Measurements from ENCODE around the gene MARVELD1.

The MARVELD1 gene

DNA sequence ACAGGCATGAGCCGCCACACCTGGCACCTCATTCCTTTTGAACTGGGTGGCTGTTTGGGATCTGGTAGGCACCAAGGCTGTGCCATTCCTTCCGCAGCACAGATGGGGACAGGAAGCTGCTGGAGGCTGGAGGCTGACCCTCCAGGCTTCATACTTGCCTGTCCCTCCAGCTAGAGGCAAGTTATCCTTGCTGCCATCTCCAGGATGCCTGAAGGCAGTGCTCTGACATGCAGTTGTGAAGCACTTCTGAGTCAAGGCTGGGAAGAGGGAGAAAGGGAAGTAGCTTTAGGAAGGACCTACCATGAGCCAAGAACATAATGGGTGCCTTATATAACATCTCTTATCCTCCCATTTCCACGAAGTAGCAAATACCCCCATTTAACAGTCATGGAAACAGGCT is 9.5 kb downstream of the MARVELD1 start:
- H2BK120ac ChIP-seq (ENCODE audit: insufficient read depth, low read length, poor library complexity), result no peak overlapping the region
- no peak overlapping the region for H4K12ac ChIP-seq (ENCODE audit: low read depth, low read length)
- no peak overlapping the region for H3K4me3 ChIP-seq (ENCODE audit: low read depth, low read length)
- H3K27me3 ChIP-seq (ENCODE audit: insufficient read depth, low read length), result no peaks in the 10 kb centered on the region
- no peak overlapping the region for H4K8ac ChIP-seq (ENCODE audit: low read depth, low read length)
- peak; percentile 89 to 91 for DNase-seq
- no peak overlapping the region for H4K91ac ChIP-seq (ENCODE audit: low read depth, low read length)
- no peak overlapping the region for H2BK5ac ChIP-seq (ENCODE audit: low read depth, low read length, poor library complexity)
- no peaks in the 10 kb centered on the region for H3K9me3 ChIP-seq (ENCODE audit: insufficient read depth, low read depth, low read length)
- H3K79me1 ChIP-seq (ENCODE audit: low read length), result no peaks in the 10 kb centered on the region
- H3K4ac ChIP-seq (ENCODE audit: low read depth, low read length), result no peak overlapping the region
- no peak overlapping the region for H3K14ac ChIP-seq (ENCODE audit: low read length)
- H3K9ac ChIP-seq (ENCODE audit: low read length), result no peak overlapping the region
- H2BK12ac ChIP-seq (ENCODE audit: low read length), result no peak overlapping the region
- no peak overlapping the region for H3K18ac ChIP-seq (ENCODE audit: low read length)
- WGBS (ENCODE audit: extremely low coverage, insufficient coverage, insufficient read length), result no CpG with 5 or more reads among the region's 3 CpGs
- no peak overlapping the region for H2AFZ ChIP-seq (ENCODE audit: insufficient read depth, low read length, poor library complexity)
- H3K23ac ChIP-seq (ENCODE audit: low read length), result no peak overlapping the region
- no peak overlapping the region for H3K27ac ChIP-seq (ENCODE audit: low read depth, low read length)
- H3K36me3 ChIP-seq (ENCODE audit: control insufficient read depth in 1 of 2, insufficient read depth in 2 of 2, low read length in 2 of 2), result peaks cover 2 to 7% of the 10 kb centered on the region in 2 experiments
- peaks cover 4 to 13% of the 10 kb centered on the region in 2 experiments for H3K4me1 ChIP-seq (ENCODE audit: control insufficient read depth in 1 of 2, insufficient read depth in 2 of 2, low read length in 2 of 2)
- H2AK5ac ChIP-seq (ENCODE audit: low read length), result no peak overlapping the region
- no peak overlapping the region for H3K4me2 ChIP-seq (ENCODE audit: low read length)
- H3K79me2 ChIP-seq (ENCODE audit: control insufficient read depth, insufficient read depth, low read length, poor library complexity), result no peaks in the 10 kb centered on the region

DNA sequence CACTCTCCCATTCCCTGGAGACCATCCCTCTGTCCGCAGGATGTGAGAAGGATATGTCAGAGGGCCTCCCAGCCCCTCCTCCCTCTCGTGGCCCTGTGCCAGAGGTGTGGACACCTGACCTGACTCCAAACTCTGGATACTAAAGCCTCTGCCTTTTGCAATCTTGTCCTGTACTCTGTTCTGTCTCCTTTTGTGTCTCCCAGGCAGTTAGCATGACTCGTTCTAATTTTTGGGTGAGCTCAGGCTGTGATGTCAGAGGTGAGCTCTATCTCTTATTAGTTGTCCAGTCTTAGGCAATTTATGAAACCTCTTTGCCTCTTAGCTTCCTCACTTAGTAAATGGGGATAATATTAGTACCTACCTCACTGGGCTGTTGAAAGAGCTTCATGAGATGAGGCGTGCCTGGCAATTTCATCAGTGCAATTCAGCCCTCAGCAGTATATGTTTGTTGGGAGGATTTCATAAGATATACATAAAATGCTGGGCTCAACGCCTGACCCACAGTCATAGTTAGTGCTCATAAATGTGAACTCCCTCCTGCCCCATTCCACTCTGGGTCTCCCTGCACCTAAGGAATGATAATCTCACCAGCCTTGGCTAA is 10.9 kb downstream of the MARVELD1 start:
- Histone ChIP-seq H3K23ac (ENCODE audit: low read length) (no peak overlapping the region), H3K9me3 (ENCODE audit: insufficient read depth, low read depth, low read length) (no peaks in the 10 kb centered on the region), H3K27ac (ENCODE audit: low read depth, low read length) (no peak overlapping the region), H4K12ac (ENCODE audit: low read depth, low read length) (no peak overlapping the region), H3K4me3 (ENCODE audit: low read depth, low read length) (no peak overlapping the region), H3K18ac (ENCODE audit: low read length) (no peak overlapping the region), H2BK5ac (ENCODE audit: low read depth, low read length, poor library complexity) (no peak overlapping the region), H3K4me1 (ENCODE audit: control insufficient read depth in 1 of 2, insufficient read depth in 2 of 2, low read length in 2 of 2) (peaks cover 3% of the 10 kb centered on the region in 2 experiments), H3K79me2 (ENCODE audit: control insufficient read depth, insufficient read depth, low read length, poor library complexity) (no peaks in the 10 kb centered on the region), H3K4ac (ENCODE audit: low read depth, low read length) (no peak overlapping the region), H3K79me1 (ENCODE audit: low read length) (no peaks in the 10 kb centered on the region), H2AK5ac (ENCODE audit: low read length) (no peak overlapping the region), H4K8ac (ENCODE audit: low read depth, low read length) (no peak overlapping the region), H3K4me2 (ENCODE audit: low read length) (no peak overlapping the region), H3K14ac (ENCODE audit: low read length) (no peak overlapping the region), H3K9ac (ENCODE audit: low read length) (no peak overlapping the region), H2BK12ac (ENCODE audit: low read length) (no peak overlapping the region), H3K36me3 (ENCODE audit: control insufficient read depth in 1 of 2, insufficient read depth in 2 of 2, low read length in 2 of 2) (no peaks in the 10 kb centered on the region), H2AFZ (ENCODE audit: insufficient read depth, low read length, poor library complexity) (no peak overlapping the region), H4K91ac (ENCODE audit: low read depth, low read length) (no peak overlapping the region), H2BK120ac (ENCODE audit: insufficient read depth, low read length, poor library complexity) (no peak overlapping the region), H3K27me3 (ENCODE audit: insufficient read depth, low read length) (no peaks in the 10 kb centered on the region)
- no CpG with 5 or more reads among the region's 5 CpGs for WGBS (ENCODE audit: extremely low coverage, insufficient coverage, insufficient read length)
- no peak for DNase-seq

GRCh38 chr10:97726636-97727178 is 13.2 kb downstream of the MARVELD1 start:
- peak; percentile 78 to 84 for DNase-seq
- WGBS (ENCODE audit: extremely low coverage, insufficient coverage, insufficient read length), result no CpG with 5 or more reads among the region's 8 CpGs
- H2BK5ac ChIP-seq (ENCODE audit: low read depth, low read length, poor library complexity), result no peak overlapping the region
- H3K23ac ChIP-seq (ENCODE audit: low read length), result no peak overlapping the region
- H3K18ac ChIP-seq (ENCODE audit: low read length), result no peak overlapping the region
- H3K4me1 ChIP-seq (ENCODE audit: control insufficient read depth in 1 of 2, insufficient read depth in 2 of 2, low read length in 2 of 2), result peaks cover 2% of the 10 kb centered on the region in 2 experiments
- no peak overlapping the region for H3K4me3 ChIP-seq (ENCODE audit: low read depth, low read length)
- H3K4me2 ChIP-seq (ENCODE audit: low read length), result peak overlapping the region; percentile 77
- H3K36me3 ChIP-seq (ENCODE audit: control insufficient read depth in 1 of 2, insufficient read depth in 2 of 2, low read length in 2 of 2), result no peaks in the 10 kb centered on the region
- H4K91ac ChIP-seq (ENCODE audit: low read depth, low read length), result no peak overlapping the region
- no peak overlapping the region for H4K12ac ChIP-seq (ENCODE audit: low read depth, low read length)
- H3K79me2 ChIP-seq (ENCODE audit: control insufficient read depth, insufficient read depth, low read length, poor library complexity), result no peaks in the 10 kb centered on the region
- peak overlapping the region; percentile 77 for H2AFZ ChIP-seq (ENCODE audit: insufficient read depth, low read length, poor library complexity)
- H3K79me1 ChIP-seq (ENCODE audit: low read length), result no peaks in the 10 kb centered on the region
- H3K4ac ChIP-seq (ENCODE audit: low read depth, low read length), result no peak overlapping the region
- H3K27me3 ChIP-seq (ENCODE audit: insufficient read depth, low read length), result no peaks in the 10 kb centered on the region
- no peak overlapping the region for H3K27ac ChIP-seq (ENCODE audit: low read depth, low read length)
- no peak overlapping the region for H3K9ac ChIP-seq (ENCODE audit: low read length)
- H2BK120ac ChIP-seq (ENCODE audit: insufficient read depth, low read length, poor library complexity), result no peak overlapping the region
- peak overlapping the region; percentile 83 for H4K8ac ChIP-seq (ENCODE audit: low read depth, low read length)
- H3K9me3 ChIP-seq (ENCODE audit: insufficient read depth, low read depth, low read length), result no peaks in the 10 kb centered on the region
- H2AK5ac ChIP-seq (ENCODE audit: low read length), result no peak overlapping the region
- no peak overlapping the region for H3K14ac ChIP-seq (ENCODE audit: low read length)
- H2BK12ac ChIP-seq (ENCODE audit: low read length), result no peak overlapping the region

DNA sequence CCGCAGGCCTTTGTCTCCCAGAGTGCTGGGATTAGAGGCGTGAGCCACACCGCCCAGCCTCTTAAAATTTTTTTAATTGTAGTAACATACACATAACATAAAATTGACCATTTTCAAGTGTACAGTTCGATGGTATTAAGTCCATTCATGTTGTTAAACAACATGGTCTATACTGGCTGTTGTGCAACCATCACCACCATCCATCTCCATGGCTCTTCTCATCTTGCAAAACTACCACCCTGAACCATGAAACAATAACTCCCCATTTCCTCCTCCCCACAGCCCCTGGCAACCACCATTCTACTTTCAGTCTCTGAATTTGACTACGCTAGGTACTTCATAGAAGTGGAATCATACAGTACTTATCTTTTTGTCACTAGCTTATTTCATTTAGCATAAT is 15.5 kb downstream of the MARVELD1 start:
- no peak overlapping the region for H3K9ac ChIP-seq (ENCODE audit: low read length)
- no peaks in the 10 kb centered on the region for H3K79me1 ChIP-seq (ENCODE audit: low read length)
- H3K4me1 ChIP-seq (ENCODE audit: control insufficient read depth in 1 of 2, insufficient read depth in 2 of 2, low read length in 2 of 2), result peaks cover 2% of the 10 kb centered on the region in 2 experiments
- no peak overlapping the region for H3K18ac ChIP-seq (ENCODE audit: low read length)
- H3K23ac ChIP-seq (ENCODE audit: low read length), result no peak overlapping the region
- H3K36me3 ChIP-seq (ENCODE audit: control insufficient read depth in 1 of 2, insufficient read depth in 2 of 2, low read length in 2 of 2), result no peaks in the 10 kb centered on the region
- H3K27ac ChIP-seq (ENCODE audit: low read depth, low read length), result no peak overlapping the region
- no peak overlapping the region for H4K8ac ChIP-seq (ENCODE audit: low read depth, low read length)
- no peak overlapping the region for H4K12ac ChIP-seq (ENCODE audit: low read depth, low read length)
- no peak overlapping the region for H2BK5ac ChIP-seq (ENCODE audit: low read depth, low read length, poor library complexity)
- no peaks in the 10 kb centered on the region for H3K27me3 ChIP-seq (ENCODE audit: insufficient read depth, low read length)
- H2AFZ ChIP-seq (ENCODE audit: insufficient read depth, low read length, poor library complexity), result no peak overlapping the region
- no peaks in the 10 kb centered on the region for H3K79me2 ChIP-seq (ENCODE audit: control insufficient read depth, insufficient read depth, low read length, poor library complexity)
- DNase-seq, result no peak
- no peaks in the 10 kb centered on the region for H3K9me3 ChIP-seq (ENCODE audit: insufficient read depth, low read depth, low read length)
- H2BK120ac ChIP-seq (ENCODE audit: insufficient read depth, low read length, poor library complexity), result no peak overlapping the region
- H2BK12ac ChIP-seq (ENCODE audit: low read length), result no peak overlapping the region
- no peak overlapping the region for H3K14ac ChIP-seq (ENCODE audit: low read length)
- H3K4me3 ChIP-seq (ENCODE audit: low read depth, low read length), result no peak overlapping the region
- H4K91ac ChIP-seq (ENCODE audit: low read depth, low read length), result no peak overlapping the region
- H3K4ac ChIP-seq (ENCODE audit: low read depth, low read length), result no peak overlapping the region
- no peak overlapping the region for H2AK5ac ChIP-seq (ENCODE audit: low read length)
- no peak overlapping the region for H3K4me2 ChIP-seq (ENCODE audit: low read length)
- no CpG with 5 or more reads among the region's 5 CpGs for WGBS (ENCODE audit: extremely low coverage, insufficient coverage, insufficient read length)

Data from trophoblast cell (in vitro differentiated cells and primary cell).